ENCODE measurements around the gene OGN. TPM values are rescaled to one million over a fixed set of nuclear protein-coding genes. Genes with fewer than 3 reads are reported as not detected.

The OGN gene
- total RNA-seq, 4 donors from 2014 or later, result 12.9 to 101 (median 30.2) TPM

DNA sequence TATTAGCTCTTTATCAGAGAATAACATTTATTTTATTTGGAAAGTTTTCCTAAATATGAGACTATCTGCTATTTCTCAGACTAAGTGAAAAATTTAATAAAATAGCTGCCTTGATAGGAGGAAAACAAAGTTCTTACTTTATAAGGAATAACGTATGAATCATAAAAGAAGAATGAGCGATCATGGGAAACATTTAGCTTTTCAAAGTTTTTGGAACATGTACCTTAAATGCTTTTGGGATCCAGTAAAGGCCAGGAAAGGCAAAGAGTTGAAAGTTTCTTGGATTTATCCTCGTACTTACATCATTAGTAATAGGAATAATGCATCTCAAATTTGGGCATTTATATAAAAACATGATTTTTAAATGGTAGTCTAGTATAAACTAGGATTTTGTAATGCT, 19.4 kb downstream of the OGN start:
- TF ChIP-seq POLR2AphosphoS5 (IDR thresholded peaks at IDR 0.05) (no peak), POLR2A (IDR thresholded peaks at IDR 0.05) (no peak), CTCF (IDR thresholded peaks at IDR 0.05) (no peak), EP300 (IDR thresholded peaks at IDR 0.05) (no peak)
- Histone ChIP-seq H3K4me1 (peaks cover 0 to 23% (median 4%) of the 10 kb centered on the region in 3 donors), H3K36me3 (no peaks in the 10 kb centered on the region), H3K4me3 (no peak overlapping the region), H3K27ac (peak overlapping the region in 3 of 4 donors; percentile 21 to 43 (median 32)), H3K9me3 (no peaks in the 10 kb centered on the region), H3K27me3 (no peaks in the 10 kb centered on the region)
- WGBS, 2 donors (ENCODE audit: low coverage in 1 of 2), result 34 to 47% methylated on average over 3 of the region's 3 CpGs
- no peak for ATAC-seq

DNA sequence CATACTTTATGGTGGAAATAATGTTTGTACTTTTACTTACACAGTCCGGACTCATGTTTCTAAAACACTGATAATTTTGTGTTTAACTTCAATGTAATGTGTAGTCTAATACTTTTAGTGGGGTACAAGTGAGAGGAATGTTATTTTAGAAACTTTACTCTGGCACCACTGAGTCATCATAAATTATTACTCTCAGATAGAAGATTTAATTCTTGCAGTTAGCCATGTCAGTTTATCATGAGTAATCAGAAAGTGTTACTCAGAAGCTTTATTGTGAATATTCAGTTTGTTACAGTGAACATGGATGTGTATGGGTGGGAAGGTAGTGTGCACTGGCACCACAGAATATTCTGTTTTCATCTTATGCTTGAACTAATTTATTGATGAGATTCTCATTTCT, 20.0 kb downstream of the OGN start:
- Histone ChIP-seq H3K27me3 (no peaks in the 10 kb centered on the region), H3K4me1 (peaks cover 0 to 19% (median 4%) of the 10 kb centered on the region in 3 donors), H3K9me3 (no peaks in the 10 kb centered on the region), H3K4me3 (no peak overlapping the region), H3K27ac (peak overlapping the region in 3 of 4 donors; percentile 26 to 43 (median 32)), H3K36me3 (no peaks in the 10 kb centered on the region)
- WGBS, 2 donors (ENCODE audit: low coverage in 1 of 2), result 33 to 50% methylated on average over 1 of the region's 1 CpG
- TF ChIP-seq CTCF (IDR thresholded peaks at IDR 0.05) (no peak), EP300 (IDR thresholded peaks at IDR 0.05) (no peak), POLR2AphosphoS5 (IDR thresholded peaks at IDR 0.05) (no peak), POLR2A (IDR thresholded peaks at IDR 0.05) (no peak)
- no peak for ATAC-seq

DNA sequence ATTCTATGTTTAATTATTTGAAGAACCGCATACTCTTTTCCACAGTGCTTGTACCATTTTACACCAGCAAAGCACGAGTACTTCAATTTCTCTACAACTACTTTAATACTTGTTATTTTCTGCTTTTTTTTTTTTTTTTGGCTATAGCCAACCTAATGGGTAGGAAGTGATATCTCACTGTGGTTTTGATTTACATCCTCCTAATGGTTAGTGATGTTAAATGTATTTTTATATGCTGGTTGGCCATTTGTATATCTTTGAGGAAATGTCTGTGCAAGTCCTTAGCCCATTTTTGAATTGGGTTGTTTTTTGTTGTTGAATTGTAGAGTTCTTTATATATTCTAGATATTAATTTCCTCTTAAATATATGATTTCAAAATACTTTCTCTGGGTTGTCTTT, 22.6 kb downstream of the OGN start:
- no peak for ATAC-seq
- Histone ChIP-seq H3K36me3 (no peaks in the 10 kb centered on the region), H3K27ac (no peak overlapping the region), H3K27me3 (no peaks in the 10 kb centered on the region), H3K4me3 (no peak overlapping the region), H3K9me3 (no peaks in the 10 kb centered on the region), H3K4me1 (peaks cover 0 to 19% (median 4%) of the 10 kb centered on the region in 3 donors)
- WGBS, 2 donors (ENCODE audit: low coverage in 1 of 2), result 94 to 100% methylated on average over 2 of the region's 2 CpGs
- TF ChIP-seq POLR2AphosphoS5 (IDR thresholded peaks at IDR 0.05) (no peak), POLR2A (IDR thresholded peaks at IDR 0.05) (no peak), EP300 (IDR thresholded peaks at IDR 0.05) (no peak), CTCF (IDR thresholded peaks at IDR 0.05) (no peak)

- Histone ChIP-seq H3K4me3 (no peak overlapping the region), H3K9me3 (no peaks in the 10 kb centered on the region), H3K27me3 (no peaks in the 10 kb centered on the region), H3K4me1 (peaks cover 0 to 16% (median 4%) of the 10 kb centered on the region in 3 donors), H3K36me3 (no peaks in the 10 kb centered on the region), H3K27ac (no peak overlapping the region)
- WGBS, 2 donors (ENCODE audit: low coverage in 1 of 2), result 89 to 100% methylated on average over 1 to 2 of the region's 2 CpGs
- TF ChIP-seq POLR2AphosphoS5 (IDR thresholded peaks at IDR 0.05), result no peak
- TF ChIP-seq POLR2A (IDR thresholded peaks at IDR 0.05), result no peak
- TF ChIP-seq CTCF (IDR thresholded peaks at IDR 0.05), result no peak
- ATAC-seq, result no peak
Measured at GRCh38 chr9:92380603-92381002, 23.8 kb downstream of the OGN start.

DNA sequence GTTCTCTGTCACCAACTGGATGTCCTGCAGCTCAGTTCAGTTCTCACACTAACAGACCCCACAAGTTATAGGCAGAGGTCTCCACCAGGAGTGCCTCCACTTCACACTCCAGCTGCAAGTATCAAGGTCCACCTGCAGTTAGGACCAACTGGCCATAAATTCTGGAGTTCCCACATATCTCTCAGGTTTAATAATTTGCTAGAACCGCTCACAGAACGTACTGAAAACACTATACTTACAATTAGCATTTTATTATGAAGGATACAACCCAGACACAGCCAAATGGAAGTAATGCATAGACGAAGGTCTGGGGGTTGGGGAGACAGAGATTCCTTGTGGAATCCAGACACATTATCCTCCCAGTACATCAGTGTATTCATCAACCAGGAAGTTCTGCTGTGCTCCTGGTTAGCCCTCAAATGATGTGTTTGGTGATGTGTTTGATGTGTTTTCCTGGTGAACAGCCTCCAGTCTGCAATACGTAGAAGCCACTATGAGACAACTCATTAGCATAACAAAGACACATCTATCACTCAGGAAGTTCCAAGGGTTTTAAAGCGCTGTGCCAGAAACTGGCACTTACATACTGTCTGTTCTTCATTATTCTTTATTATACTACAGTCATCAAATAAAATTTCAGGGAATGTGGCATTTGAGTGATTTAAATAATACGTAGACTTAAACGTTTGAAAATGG, 25.4 kb downstream of the OGN start:
- H3K36me3 ChIP-seq, result no peaks in the 10 kb centered on the region
- H3K27ac ChIP-seq, result no peak overlapping the region
- H3K27me3 ChIP-seq, result no peaks in the 10 kb centered on the region
- ATAC-seq, result no peak
- no peak for TF ChIP-seq EP300 (IDR thresholded peaks at IDR 0.05)
- no peak for TF ChIP-seq POLR2A (IDR thresholded peaks at IDR 0.05)
- no peak for TF ChIP-seq POLR2AphosphoS5 (IDR thresholded peaks at IDR 0.05)
- no peak for TF ChIP-seq CTCF (IDR thresholded peaks at IDR 0.05)
- WGBS, 2 donors (ENCODE audit: low coverage in 1 of 2), result 72 to 80% methylated on average over 6 to 7 of the region's 7 CpGs
- H3K4me1 ChIP-seq, result peaks cover 0 to under 1% (median 0%) of the 10 kb centered on the region in 3 donors
- peaks cover 0 to 4% (median 0%) of the 10 kb centered on the region in 3 donors for H3K9me3 ChIP-seq
- no peak overlapping the region for H3K4me3 ChIP-seq
